SK-N-SH treated with all-trans-retinoic acid at 6 μM for 48 hours (cell line): ENCODE measurements around the gene PRSS8.

Experiments used
- ARNTL ChIP-seq: fragments of 450-650 bp; formaldehyde crosslinking; IDR thresholded peaks from 2 replicates; pipeline ENCODE4 v1.5.0; 2020; ENCODE audit warnings: low read depth, mild to moderate bottlenecking, moderate library complexity, borderline replicate concordance
- BACH2 ChIP-seq: fragments of 250-450 bp; sonication (Bioruptor Pico); IDR thresholded peaks from 2 replicates; pipeline ENCODE4 v1.9.0; 2021; ENCODE audit warnings: mild to moderate bottlenecking, borderline replicate concordance
- CREB5 ChIP-seq: fragments of 250-450 bp; sonication (Bioruptor Pico); IDR thresholded peaks from 2 replicates; pipeline ENCODE4 v1.5.1; 2020; ENCODE audit warnings: low read depth, mild to moderate bottlenecking, moderate library complexity
- CSDC2 ChIP-seq: fragments of 250-450 bp; sonication (Bioruptor Pico); IDR thresholded peaks from 2 replicates; pipeline ENCODE4 v1.5.0; 2020; ENCODE audit warnings: mild to moderate bottlenecking, moderate library complexity
- ISL1 ChIP-seq: fragments of 250-450 bp; sonication (Bioruptor Pico); IDR thresholded peaks from 2 replicates; pipeline ENCODE4 v2.1.2; 2022; ENCODE audit warnings: mild to moderate bottlenecking, moderate library complexity
- PPARA ChIP-seq: fragments of 250-450 bp; sonication (Bioruptor Pico); IDR thresholded peaks from 2 replicates; pipeline ENCODE4 v1.5.0; 2020; ENCODE audit warnings: mild to moderate bottlenecking, borderline replicate concordance
- RARB ChIP-seq: fragments of 250-450 bp; sonication (Bioruptor Pico); IDR thresholded peaks from 2 replicates; pipeline ENCODE4 v1.8.0; 2021; ENCODE audit warnings: mild to moderate bottlenecking, moderate library complexity
- SNAI2 ChIP-seq: fragments of 250-450 bp; sonication (Bioruptor Pico); IDR thresholded peaks from 2 replicates; pipeline ENCODE4 v1.5.0; 2020; ENCODE audit warnings: mild to moderate bottlenecking, moderate library complexity
- TCF4 ChIP-seq: fragments of 250-450 bp; sonication (Bioruptor Pico); IDR thresholded peaks from 2 replicates; pipeline ENCODE4 v1.8.0; 2021; ENCODE audit warnings: mild to moderate bottlenecking, moderate library complexity, borderline replicate concordance
- ZFP3 ChIP-seq: fragments of 250-450 bp; sonication (Bioruptor Pico); IDR thresholded peaks from 2 replicates; pipeline ENCODE4 v1.5.0; 2020; ENCODE audit warnings: mild to moderate bottlenecking, moderate library complexity
- TF ChIP-seq, protein P1 (sequence below): fragments of 250-450 bp; sonication (Bioruptor Pico); IDR thresholded peaks from 2 replicates; pipeline ENCODE4 v1.5.0; 2020; ENCODE audit warnings: mild to moderate bottlenecking, moderate library complexity
- TF ChIP-seq, protein P2 (sequence below): fragments of 250-450 bp; sonication (Bioruptor Pico); IDR thresholded peaks from 2 replicates; pipeline ENCODE4 v1.8.0; 2020; ENCODE audit warnings: mild to moderate bottlenecking, moderate library complexity, borderline replicate concordance

- no peak for TF ChIP-seq TCF4 (CRISPR knock-in tag)
- no peak for TF ChIP-seq PPARA (CRISPR knock-in tag)
- TF ChIP-seq ZFP3 (CRISPR knock-in tag): no peak
- TF ChIP-seq ARNTL (CRISPR knock-in tag): no peak
- TF ChIP-seq ISL1 (CRISPR knock-in tag): no peak
- no peak for TF ChIP-seq BACH2 (CRISPR knock-in tag)
- no peak for TF ChIP-seq RARB
- no peak for TF ChIP-seq CREB5
- TF ChIP-seq, protein P1, sequence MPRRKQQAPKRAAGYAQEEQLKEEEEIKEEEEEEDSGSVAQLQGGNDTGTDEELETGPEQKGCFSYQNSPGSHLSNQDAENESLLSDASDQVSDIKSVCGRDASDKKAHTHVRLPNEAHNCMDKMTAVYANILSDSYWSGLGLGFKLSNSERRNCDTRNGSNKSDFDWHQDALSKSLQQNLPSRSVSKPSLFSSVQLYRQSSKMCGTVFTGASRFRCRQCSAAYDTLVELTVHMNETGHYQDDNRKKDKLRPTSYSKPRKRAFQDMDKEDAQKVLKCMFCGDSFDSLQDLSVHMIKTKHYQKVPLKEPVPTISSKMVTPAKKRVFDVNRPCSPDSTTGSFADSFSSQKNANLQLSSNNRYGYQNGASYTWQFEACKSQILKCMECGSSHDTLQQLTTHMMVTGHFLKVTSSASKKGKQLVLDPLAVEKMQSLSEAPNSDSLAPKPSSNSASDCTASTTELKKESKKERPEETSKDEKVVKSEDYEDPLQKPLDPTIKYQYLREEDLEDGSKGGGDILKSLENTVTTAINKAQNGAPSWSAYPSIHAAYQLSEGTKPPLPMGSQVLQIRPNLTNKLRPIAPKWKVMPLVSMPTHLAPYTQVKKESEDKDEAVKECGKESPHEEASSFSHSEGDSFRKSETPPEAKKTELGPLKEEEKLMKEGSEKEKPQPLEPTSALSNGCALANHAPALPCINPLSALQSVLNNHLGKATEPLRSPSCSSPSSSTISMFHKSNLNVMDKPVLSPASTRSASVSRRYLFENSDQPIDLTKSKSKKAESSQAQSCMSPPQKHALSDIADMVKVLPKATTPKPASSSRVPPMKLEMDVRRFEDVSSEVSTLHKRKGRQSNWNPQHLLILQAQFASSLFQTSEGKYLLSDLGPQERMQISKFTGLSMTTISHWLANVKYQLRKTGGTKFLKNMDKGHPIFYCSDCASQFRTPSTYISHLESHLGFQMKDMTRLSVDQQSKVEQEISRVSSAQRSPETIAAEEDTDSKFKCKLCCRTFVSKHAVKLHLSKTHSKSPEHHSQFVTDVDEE (CRISPR knock-in tag): no peak
- TF ChIP-seq, protein P2, sequence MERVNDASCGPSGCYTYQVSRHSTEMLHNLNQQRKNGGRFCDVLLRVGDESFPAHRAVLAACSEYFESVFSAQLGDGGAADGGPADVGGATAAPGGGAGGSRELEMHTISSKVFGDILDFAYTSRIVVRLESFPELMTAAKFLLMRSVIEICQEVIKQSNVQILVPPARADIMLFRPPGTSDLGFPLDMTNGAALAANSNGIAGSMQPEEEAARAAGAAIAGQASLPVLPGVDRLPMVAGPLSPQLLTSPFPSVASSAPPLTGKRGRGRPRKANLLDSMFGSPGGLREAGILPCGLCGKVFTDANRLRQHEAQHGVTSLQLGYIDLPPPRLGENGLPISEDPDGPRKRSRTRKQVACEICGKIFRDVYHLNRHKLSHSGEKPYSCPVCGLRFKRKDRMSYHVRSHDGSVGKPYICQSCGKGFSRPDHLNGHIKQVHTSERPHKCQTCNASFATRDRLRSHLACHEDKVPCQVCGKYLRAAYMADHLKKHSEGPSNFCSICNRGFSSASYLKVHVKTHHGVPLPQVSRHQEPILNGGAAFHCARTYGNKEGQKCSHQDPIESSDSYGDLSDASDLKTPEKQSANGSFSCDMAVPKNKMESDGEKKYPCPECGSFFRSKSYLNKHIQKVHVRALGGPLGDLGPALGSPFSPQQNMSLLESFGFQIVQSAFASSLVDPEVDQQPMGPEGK (CRISPR knock-in tag): no peak
- no peak for TF ChIP-seq SNAI2
- no peak for TF ChIP-seq CSDC2
Observed at GRCh38 chr16:31106509-31107464, 28.7 kb downstream of the PRSS8 start.
